ENCODE data around the gene ATG14.

ATG14 gene

GRCh38 chr14:55318694-55319093, 92.9 kb downstream of the ATG14 start:
- no peak overlapping the region for H3K9ac ChIP-seq
- H3K4me2 ChIP-seq (ENCODE audit: low read length) = no peak overlapping the region
- no peaks in the 10 kb centered on the region for H3K27me3 ChIP-seq (ENCODE audit: control insufficient read depth, insufficient read depth, low read length)
- H3K36me3 ChIP-seq (ENCODE audit: control insufficient read depth, insufficient read depth, low read length) = no peaks in the 10 kb centered on the region
- H2AFZ ChIP-seq = no peak overlapping the region
- peaks cover 18% of the 10 kb centered on the region for H3K79me2 ChIP-seq
- H3K4me3 ChIP-seq (ENCODE audit: low read depth, low read length) = no peak overlapping the region
- peaks cover 2% of the 10 kb centered on the region for H3K9me3 ChIP-seq (ENCODE audit: control insufficient read depth, low read length)
- TF ChIP-seq CTCF (IDR thresholded peaks at IDR 0.05) = no peak
- H3K27ac ChIP-seq = no peak overlapping the region
- no peaks in the 10 kb centered on the region for H3K4me1 ChIP-seq

- Histone ChIP-seq H3K27ac (no peak overlapping the region), H2AFZ (no peak overlapping the region), H3K36me3 (ENCODE audit: control insufficient read depth, insufficient read depth, low read length) (no peaks in the 10 kb centered on the region), H3K27me3 (ENCODE audit: control insufficient read depth, insufficient read depth, low read length) (no peaks in the 10 kb centered on the region), H3K9me3 (ENCODE audit: control insufficient read depth, low read length) (peaks cover 2% of the 10 kb centered on the region), H3K4me2 (ENCODE audit: low read length) (no peak overlapping the region), H3K79me2 (peaks cover 14% of the 10 kb centered on the region), H3K4me3 (ENCODE audit: low read depth, low read length) (no peak overlapping the region), H3K4me1 (no peaks in the 10 kb centered on the region), H3K9ac (no peak overlapping the region)
- TF ChIP-seq CTCF (IDR thresholded peaks at IDR 0.05) = no peak
These were observed 93.9 kb downstream of the ATG14 start for GRCh38 chr14:55317542-55318306.

DNA sequence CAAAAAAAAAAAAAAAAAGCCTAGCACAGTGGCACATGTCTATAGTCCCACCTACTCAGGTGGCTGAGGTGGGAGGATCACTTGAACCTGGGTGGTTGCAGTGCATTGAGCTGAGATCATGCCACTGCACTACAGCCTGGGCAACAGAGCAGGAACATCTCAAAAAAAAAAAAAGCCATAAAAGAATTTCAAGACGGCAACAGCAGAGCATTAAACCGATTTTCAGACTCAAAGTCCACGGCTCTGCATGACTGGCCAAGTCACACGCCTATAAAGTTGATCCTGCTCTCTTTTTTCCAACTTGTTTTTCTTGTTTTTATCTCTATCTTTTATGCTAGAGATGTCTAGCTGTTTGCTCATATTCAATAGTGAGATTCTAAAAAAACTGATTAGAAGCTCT, 95.1 kb downstream of the ATG14 start:
- Histone ChIP-seq H3K9me3 (ENCODE audit: control insufficient read depth, low read length) (peaks cover 2% of the 10 kb centered on the region), H3K4me1 (no peaks in the 10 kb centered on the region), H3K36me3 (ENCODE audit: control insufficient read depth, insufficient read depth, low read length) (no peaks in the 10 kb centered on the region), H3K9ac (no peak overlapping the region), H3K27me3 (ENCODE audit: control insufficient read depth, insufficient read depth, low read length) (no peaks in the 10 kb centered on the region), H2AFZ (no peak overlapping the region), H3K4me2 (ENCODE audit: low read length) (no peak overlapping the region), H3K27ac (no peak overlapping the region), H3K79me2 (peaks cover 21% of the 10 kb centered on the region), H3K4me3 (ENCODE audit: low read depth, low read length) (no peak overlapping the region)
- TF ChIP-seq CTCF (IDR thresholded peaks at IDR 0.05) = no peak
